Measurements from ENCODE around the gene MYH9.

Gene MYH9

DNA sequence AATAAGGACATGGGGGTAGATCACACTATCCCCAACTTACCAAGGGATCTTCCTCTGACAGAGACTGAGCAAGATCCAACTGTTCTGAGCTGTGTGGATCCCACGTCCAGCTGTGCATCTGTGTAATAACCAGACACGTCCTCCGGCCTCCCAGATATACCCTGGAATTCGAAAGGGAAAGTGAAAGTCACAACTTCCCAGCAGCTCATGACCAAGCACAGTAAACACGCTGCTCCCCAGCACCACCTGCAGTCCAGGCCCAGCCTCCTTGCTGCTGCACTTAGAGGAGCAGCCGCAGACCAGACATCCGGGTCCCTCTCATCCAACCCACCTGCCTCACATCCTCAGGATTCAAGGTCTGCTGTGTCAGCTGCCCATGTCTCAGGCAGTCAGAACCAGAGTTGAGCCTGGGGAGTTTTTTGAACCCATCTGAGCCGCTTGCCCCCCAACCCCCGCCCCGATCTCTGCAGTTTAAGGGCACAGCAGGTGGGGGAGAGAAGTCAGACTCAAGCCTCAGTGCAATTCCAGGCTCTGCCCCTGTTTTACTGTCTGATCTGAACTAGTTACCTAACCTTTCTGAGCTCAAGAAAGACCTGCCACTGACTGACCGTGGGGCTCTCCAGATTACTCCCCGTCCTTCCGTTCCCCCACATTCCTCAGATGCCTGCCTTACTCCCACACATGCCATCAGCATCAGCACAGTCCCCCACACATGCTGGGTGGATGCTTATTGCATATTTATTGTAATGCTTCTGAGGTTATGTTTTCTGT lies 148.2 kb downstream of the MYH9 start, which contains the start of gene APOL2:
Gene APOL2 (minus strand): TSS at position 127 of the 771 bp plus-strand sequence. CDS start 6,365 bp downstream, outside the sequence.
- DNase-seq: peak; percentile 88

DNA sequence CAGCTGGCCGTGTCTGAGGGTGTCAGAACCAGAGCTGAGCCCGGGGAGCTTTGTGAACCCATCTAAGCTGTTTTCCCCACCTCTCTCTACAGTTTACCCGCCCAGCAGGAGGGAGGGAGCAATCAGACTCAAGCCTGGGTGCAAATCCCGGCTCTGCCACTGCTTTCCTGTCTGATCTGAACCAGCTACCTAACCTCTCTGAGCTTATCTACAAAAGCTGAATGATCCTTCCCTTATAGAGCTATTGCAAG lies 148.7 kb downstream of the MYH9 start:
- no peak for DNase-seq

DNA sequence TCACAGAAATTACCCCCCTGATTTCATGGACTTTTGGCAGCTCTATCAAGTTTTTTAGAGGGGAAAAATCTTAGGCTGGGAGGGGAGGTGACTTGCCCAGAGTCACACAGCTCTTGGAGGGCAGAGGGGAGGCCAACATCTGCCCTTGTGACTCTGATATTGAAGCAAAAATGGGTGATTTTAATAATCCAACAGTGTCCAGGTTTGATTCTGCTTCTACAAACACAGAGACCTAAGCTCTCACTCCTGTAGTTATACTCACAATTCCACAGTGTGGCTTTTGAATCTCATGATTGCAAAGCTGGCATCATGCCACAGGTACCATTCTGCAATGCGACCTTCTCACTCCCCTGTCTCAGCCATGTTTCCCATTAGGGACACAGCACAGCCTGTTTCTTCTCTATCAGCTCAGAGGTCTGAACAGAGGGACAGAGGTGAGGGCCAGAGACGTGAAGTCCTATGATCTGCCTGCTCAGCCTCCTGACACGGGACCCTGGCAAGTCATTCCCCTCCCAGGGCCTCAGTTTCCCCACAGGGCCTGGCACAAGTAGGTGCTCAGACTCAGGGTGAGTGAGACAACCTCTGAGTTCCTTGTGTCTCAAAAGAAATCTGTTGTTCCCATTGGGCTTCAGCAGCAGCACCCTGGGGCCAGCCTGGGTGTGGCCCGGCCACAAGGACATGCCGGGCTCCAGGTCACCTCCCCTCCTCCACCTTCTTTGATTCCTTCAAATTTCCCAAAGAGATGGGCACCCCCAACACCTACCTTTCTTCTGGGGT lies 149.2 kb downstream of the MYH9 start:
- DNase-seq: no peak

DNA sequence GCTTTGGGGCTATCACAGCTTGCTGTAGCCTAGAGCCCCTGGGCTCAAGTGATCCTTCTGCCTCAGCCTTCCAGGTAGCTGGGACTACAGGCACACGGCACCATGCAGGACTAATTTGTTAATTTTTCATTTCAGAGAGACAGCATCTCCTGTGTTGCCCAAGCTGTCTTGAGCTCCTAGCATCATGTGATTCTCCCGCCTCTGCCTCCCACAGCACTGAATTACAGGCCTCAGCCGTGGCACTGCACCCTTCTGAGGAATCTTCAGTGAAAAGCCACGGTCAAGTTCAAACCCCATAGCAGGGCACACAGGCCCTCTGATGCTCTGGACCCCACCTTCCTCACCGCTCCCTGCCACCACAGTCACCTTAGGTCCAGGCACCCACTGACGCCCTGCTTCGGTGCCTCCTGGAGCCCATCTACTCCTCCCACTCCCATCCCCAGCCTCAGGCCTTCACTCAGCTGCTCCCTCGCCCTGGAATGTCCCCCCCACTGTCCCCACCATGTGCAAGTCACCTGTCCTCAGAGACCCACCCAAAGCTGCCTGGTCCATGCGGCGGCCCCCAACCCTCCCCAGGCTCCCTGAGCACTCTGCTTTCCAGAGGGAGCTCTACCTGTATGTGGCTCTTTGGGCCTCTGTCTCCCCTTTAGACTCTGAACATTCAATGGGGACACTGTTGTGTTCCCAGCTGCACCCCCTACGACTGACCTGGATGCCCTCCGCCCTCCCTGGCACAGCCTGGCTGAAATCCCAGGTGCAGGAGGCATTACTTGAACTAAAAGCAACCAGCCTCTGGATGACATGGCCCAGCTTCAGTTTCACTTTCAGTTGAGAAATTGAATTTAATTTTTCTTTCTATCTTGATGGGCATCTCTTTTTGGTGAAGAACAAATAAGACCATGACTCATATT lies 150.1 kb downstream of the MYH9 start:
- peak; percentile 47 for DNase-seq

DNA sequence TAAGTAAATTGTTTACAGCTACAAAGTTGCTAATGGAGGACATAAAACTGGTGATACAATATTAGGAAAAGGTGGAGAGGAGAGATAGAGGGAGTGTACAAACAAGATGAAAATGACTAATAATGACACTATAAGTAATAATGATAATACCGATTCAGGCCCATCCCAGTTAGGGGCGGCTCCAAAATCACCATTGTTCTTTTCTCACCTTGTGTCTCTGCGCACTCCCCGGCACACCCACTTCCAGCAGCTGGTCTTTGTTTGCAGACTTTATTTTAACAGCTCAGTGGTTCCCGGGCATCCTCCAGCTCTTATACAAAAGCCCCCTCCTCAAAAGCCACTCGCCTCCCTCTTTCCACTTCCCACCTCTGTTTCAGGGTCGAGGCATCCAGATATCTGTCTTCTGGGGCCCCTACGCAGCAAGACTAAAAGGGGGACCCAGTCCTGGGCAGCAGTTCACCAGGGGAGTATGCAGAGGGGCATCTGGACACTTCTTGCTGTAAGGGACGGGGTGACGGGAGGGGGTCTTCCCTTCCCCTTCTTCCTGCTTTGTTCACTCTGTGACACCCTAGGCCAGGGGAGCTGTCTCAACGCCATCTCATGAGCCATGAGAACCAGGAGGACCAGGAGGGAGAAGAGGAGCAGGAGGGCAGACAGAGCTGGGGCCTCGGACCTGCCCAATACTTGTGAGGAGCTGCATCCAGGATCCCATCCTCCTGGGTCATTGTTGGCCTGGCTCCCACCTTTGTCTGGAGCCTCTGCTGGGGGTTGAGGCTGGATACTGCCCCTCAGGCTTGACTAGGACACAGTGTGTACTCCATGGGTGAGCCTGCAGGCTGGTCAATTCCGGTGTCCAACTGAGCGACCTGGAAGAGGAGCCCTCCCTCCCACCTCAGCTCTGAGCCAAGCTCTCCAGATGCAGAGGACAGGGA lies 151.1 kb downstream of the MYH9 start:
- no peak for DNase-seq

DNA sequence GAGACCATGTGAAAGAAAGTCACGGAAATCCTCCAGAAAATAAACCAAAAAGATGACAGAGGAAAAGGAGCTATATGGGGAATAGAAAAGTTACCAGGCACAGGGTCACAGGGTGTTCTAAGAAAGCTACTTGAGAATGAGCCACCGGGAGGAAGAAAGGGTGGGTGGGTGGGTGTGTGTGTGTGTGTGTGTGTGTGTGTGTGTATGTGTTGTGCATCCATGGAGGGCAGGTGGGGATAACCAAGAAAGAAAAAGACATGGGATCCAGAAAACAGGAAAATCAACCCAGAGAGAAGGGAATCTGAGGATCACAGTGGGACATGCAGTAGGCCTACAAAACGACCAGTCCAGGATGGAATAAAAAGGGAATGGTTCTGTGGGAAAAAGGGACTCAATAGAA lies 152.2 kb downstream of the MYH9 start:
- no peak for DNase-seq

DNA sequence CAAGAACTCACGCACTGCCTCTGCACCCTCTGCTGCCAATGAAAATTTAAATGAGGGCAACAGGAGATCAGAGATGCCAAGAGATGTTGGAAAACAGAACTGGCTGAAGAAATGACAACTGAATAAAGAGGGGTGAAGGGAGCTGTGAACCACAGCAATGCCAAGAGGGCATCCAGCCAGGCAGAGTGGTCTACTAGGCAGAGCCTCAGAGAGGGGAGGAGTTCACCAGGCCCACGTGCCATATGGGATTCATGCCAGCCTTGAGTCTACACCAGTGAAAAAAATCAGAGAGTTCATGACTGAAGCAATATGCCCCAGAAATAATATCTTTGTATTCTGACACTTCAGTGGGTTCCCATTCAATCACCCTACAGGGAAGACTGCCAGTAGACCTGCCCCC lies 152.8 kb downstream of the MYH9 start:
- no peak for DNase-seq

DNA sequence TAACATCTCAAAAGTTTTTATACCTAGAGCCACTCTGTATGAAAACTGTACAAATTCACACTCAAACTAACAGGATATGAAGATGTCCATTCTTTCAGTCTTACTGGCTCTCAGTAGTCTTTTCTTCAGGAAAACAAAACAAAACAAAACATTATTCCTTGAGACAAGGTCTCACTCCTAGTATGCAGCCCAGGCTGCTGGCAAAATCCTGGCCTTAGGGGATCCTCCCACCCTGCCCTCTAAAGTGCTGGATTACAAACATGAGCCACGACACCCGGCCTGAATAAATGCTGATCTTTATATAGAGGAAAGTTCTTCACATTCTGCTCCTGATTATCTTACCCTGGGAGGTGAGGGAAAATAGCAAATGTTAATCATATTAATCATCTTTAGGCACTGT lies 153.6 kb downstream of the MYH9 start:
- no peak for DNase-seq

DNA sequence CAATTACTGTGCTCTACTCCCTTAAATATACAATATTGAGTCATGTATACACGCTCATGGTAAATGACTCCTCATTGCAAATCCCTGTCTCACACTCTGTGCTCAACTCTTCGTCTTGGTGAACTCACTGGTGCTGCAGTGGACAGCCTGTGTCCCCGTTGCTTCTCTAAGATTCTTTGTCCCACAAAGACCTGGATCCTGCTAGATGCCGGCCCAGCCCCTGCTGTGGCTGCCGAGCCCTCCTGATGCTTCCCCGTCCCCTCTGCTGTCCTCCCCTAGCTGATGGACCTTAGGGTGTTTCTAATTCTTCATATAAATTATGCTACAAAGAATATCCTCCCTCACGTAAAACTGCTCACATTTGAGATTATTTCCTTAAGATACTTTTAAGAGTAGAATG lies 154.0 kb downstream of the MYH9 start:
- DNase-seq: no peak

DNA sequence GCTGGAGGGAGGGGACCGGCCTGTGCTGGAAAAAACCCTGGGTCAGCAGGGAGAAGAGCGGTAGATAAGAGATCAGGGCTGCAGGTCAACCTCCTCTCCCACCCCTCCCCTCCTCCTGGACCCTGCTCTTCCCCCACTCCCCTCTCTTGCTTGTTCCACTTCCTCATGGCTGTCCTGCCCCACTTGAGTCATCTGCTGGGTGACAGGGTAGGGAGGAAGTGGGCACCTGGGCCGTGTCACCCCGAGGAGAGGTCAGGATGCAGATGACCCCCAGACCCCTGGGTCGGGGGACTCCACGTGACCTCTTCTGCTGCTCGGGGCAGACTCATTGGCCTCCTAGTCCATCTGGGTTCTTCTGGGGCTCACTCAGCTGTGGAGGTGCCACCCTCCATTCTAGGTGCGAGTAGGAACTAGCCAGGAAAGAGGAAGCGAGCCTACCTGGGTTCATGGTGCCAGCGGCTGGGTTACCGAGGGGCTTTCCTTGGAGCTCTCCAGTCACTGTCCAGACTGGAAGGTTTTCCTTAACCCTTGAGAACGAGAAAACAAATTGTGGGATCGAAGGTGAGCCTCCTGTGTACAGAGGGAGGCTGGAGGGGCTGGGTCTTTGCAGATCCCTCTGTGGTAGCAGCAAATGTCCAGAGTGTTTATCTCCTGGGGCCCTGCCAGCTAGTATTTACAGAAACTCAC lies 154.9 kb downstream of the MYH9 start:
- no peak for DNase-seq

All from CD4-positive, alpha-beta T cell treated with Interleukin-10 for 1 hour (primary cell).